A549 (cell line): ENCODE results near the gene CD164L2. TPM values are rescaled to one million over a fixed set of nuclear protein-coding genes. Genes with fewer than 3 reads are reported as not detected.

Source experiments
- ATAC-seq, 2 experiments: fragments of 200-7000 bp in 1 of 2; fragments of >200 bp in 1 of 2; cut with Nextera tagmentation in 1 of 2; cut with Tn5 transposase in 1 of 2; 3 replicates each; pipeline versions ENCODE4 v1.8.0 to v1.9.1; 2018 to 2020; ENCODE audit warnings: mild to moderate bottlenecking in 1 of 2, moderate library complexity in 1 of 2
- CTCF ChIA-PET: fragments of 300-600 bp; sonication (Branson Sonifier 250); formaldehyde crosslinking; extraction: SDS; loops from one replicate; lab custom pipeline; 2021; ENCODE audit warnings: antibody characterized with exemption, inconsistent platforms; lab: Yijun Ruan, JAX
- POLR2A ChIA-PET: fragments of 350-600 bp; formaldehyde crosslinking; extraction: SDS; loops from one replicate; lab custom pipeline; 2021; ENCODE audit warnings: antibody characterized with exemption, inconsistent platforms; lab: Yijun Ruan, JAX
- DNase-seq, 2 experiments: peaks; one replicate each; pipeline versions ENCODE4 v3.0.0 to v3.0.0-alpha.2; 2011 to 2016; ENCODE audit warnings: low read depth in 1 of 2, low spot score in 1 of 2
- FAIRE-seq: peaks from 2 replicates; lab custom pipeline; 2011; peaks lifted over from hg19 to GRCh38; lab: Jason Lieb, UNC
- H3K27ac ChIP-seq, 2 experiments: fragments of >200 bp; sonication (Bioruptor Twin); formaldehyde crosslinking; 3 replicates each; pipeline ENCODE4 v1.5.1; 2016 to 2017
- H3K4me1 ChIP-seq: fragments of >200 bp; sonication (Bioruptor Twin); formaldehyde crosslinking; 3 replicates; pipeline ENCODE4 v1.6.1; 2016
- H3K4me2 ChIP-seq: fragments of >200 bp; sonication (Bioruptor Twin); formaldehyde crosslinking; 3 replicates; pipeline ENCODE4 v1.6.1; 2016
- H3K4me3 ChIP-seq: fragments of >200 bp; sonication (Bioruptor Twin); formaldehyde crosslinking; 3 replicates; pipeline ENCODE4 v1.5.1; 2016
- H3K9me3 ChIP-seq: fragments of >200 bp; sonication (Bioruptor Twin); formaldehyde crosslinking; 3 replicates; pipeline ENCODE4 v1.6.1; 2016
- CEBPB ChIP-seq, 2 experiments: fragments of >200 bp in 1 of 2; sonication (Bioruptor Twin) in 1 of 2; formaldehyde crosslinking in 1 of 2; IDR thresholded peaks; 2 replicates each; pipeline ENCODE4 v1.6.1; 2012 to 2016
- CHD4 ChIP-seq: fragments of 200-600 bp; sonication (generic); IDR thresholded peaks from 2 replicates; pipeline ENCODE4 v1.6.1; 2016; ENCODE audit warnings: antibody characterized with exemption, mild to moderate bottlenecking, borderline replicate concordance
- ESRRA ChIP-seq: fragments of 150-350 bp; IDR thresholded peaks from 2 replicates; pipeline ENCODE4 v1.6.1; 2014; ENCODE audit warnings: mild to moderate bottlenecking, low read length, borderline replicate concordance
- FOXS1 ChIP-seq: fragments of 250-450 bp; sonication (Bioruptor Pico); IDR thresholded peaks from 2 replicates; pipeline ENCODE4 v1.5.0; 2020; ENCODE audit warnings: mild to moderate bottlenecking, moderate library complexity
- HDAC2 ChIP-seq: fragments of 200-600 bp; sonication (generic); IDR thresholded peaks from 2 replicates; pipeline ENCODE4 v1.6.1; 2016
- HEYL ChIP-seq: fragments of 250-450 bp; sonication (Bioruptor Pico); IDR thresholded peaks from 2 replicates; pipeline ENCODE4 v1.8.0; 2021; ENCODE audit warnings: mild to moderate bottlenecking, moderate library complexity
- HOXB13 ChIP-seq: fragments of 250-450 bp; sonication (Bioruptor Pico); IDR thresholded peaks from 2 replicates; pipeline ENCODE4 v1.5.0; 2020; ENCODE audit warnings: low read depth, mild to moderate bottlenecking, moderate library complexity
- POLR2A ChIP-seq: IDR thresholded peaks from 2 replicates; pipeline ENCODE4 v1.6.1; 2012; ENCODE audit warnings: mild to moderate bottlenecking, low read length
- RAD21 ChIP-seq, 2 experiments: fragments of >200 bp in 1 of 2; sonication (Bioruptor Twin) in 1 of 2; formaldehyde crosslinking in 1 of 2; IDR thresholded peaks in 1 of 2; conservative IDR thresholded peaks in 1 of 2; 2 replicates in 1 of 2; 3 replicates in 1 of 2; pipeline ENCODE4 v1.6.1; 2012 to 2018; ENCODE audit warnings: inconsistent platforms in 1 of 2
- SMC3 ChIP-seq: fragments of >200 bp; sonication (Bioruptor Twin); formaldehyde crosslinking; IDR thresholded peaks from 3 replicates; pipeline ENCODE4 v1.6.1; 2018; ENCODE audit warnings: inconsistent platforms
- ZC3H11A ChIP-seq: fragments of 450-650 bp; IDR thresholded peaks from 2 replicates; pipeline ENCODE4 v1.6.1; 2014; ENCODE audit warnings: antibody characterized with exemption, mild to moderate bottlenecking
- ZFP36 ChIP-seq: fragments of 450-650 bp; IDR thresholded peaks from 2 replicates; pipeline ENCODE4 v1.6.1; 2014; ENCODE audit warnings: borderline replicate concordance; ENCODE audit not compliant: partially characterized antibody
- WGBS: methylation state at CpG from one replicate; pipeline ENCODE4 v1.1.6; 2017; ENCODE audit errors: missing lambda C conversion rate; 5-methylcytosine and 5-hydroxymethylcytosine counted together
- polyA plus RNA-seq, 4 experiments: library from polyadenylated mRNA; depleted of rRNA in 3 of 4; stranded (reverse); fragments of >200 nt; fragmentation: RNase III in 1 of 4; extraction: RNeasy Plus Mini Kit Qiagen cat#74134 plus additional on column Dnase treatment in 1 of 4; gene quantifications; 2 replicates in 3 of 4; 3 replicates in 1 of 4; pipeline ENCODE4 v1.2.3, GENCODE V29; 2011 to 2017
- TF ChIP-seq, protein P1 (sequence below): fragments of 150-350 bp; IDR thresholded peaks from 2 replicates; pipeline ENCODE4 v1.6.1; 2014; ENCODE audit warnings: low read depth, mild to moderate bottlenecking, low read length
- TF ChIP-seq, protein P2 (sequence below): IDR thresholded peaks from 2 replicates; pipeline ENCODE4 v1.6.1; 2012
- TF ChIP-seq, protein P3 (sequence below): fragments of 250-450 bp; sonication (Bioruptor Pico); IDR thresholded peaks from 2 replicates; pipeline ENCODE4 v1.5.0; 2021; ENCODE audit warnings: mild to moderate bottlenecking, moderate library complexity, borderline replicate concordance
- TF ChIP-seq, protein P4 (sequence below): IDR thresholded peaks from 2 replicates; pipeline ENCODE4 v1.6.1; 2012
- TF ChIP-seq, protein P5 (sequence below): fragments of 450-650 bp; IDR thresholded peaks from 2 replicates; pipeline ENCODE4 v1.6.1; 2014; ENCODE audit warnings: antibody characterized with exemption
- TF ChIP-seq, protein P6 (sequence below): fragments of >200 bp; sonication (Bioruptor Twin); formaldehyde crosslinking; IDR thresholded peaks from 3 replicates; pipeline ENCODE4 v1.5.1; 2016

The CD164L2 gene
- polyA plus RNA-seq, 2 of the 4 experiments (the other 2 are of a cell fraction), result not detected

DNA sequence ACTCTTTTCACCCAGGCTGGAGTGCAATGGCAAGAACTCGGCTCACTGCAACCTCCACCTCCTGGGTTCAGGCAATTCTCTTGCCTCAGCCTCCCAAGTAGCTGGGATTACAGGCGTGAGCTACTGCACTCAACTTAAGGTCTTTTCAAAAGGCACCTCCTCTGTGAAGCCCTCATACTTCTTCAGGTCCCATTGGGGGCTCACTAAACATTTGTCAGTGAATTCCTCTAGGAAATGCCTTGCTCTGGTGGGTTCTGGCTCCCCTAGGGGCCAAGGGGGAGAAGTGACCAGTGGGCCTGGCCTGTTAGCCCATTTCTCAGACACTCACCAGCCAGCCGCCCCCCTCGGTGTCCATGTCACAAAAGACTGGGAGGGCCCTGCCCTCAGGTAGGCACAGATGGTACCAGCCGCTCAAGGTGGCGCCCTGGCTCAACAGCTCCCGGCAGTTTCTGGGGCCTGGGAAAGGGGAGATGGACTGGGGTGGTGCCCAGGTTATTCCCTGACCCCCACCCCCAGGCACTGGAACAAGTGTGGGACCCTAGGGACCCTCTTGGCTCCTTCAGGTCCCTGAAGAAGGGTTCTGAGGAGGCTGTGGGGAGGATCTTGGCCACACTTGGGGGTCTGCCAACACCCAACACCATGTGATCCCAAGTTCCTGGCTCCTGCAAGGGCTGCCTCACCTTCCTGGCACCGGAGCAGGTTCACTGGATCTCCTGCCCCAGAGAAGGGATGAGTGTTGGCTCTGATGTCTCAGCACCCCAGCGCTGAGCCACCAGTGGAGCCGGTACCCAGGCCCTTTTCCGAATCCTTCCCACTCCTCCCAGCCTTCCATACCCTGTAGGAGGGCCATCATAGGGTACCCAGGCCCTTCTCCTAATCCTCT, 10.1 kb downstream of the CD164L2 start:
- ChIA-PET POLR2A (no interaction called here), CTCF (interaction anchor here (0.9 to 10.3 kb wide), 6 partner anchors 8 to 76 kb away, joined by 3 to 130 read pairs (median 6); no protein-coding TSS in a partner anchor)
- FAIRE-seq (no peak), DNase-seq (no peak), ATAC-seq (peak; percentile 71 to 79; a peak in 4 of 6 replicates)
- H3K4me2 ChIP-seq, result no peak overlapping the region
- no peaks in the 10 kb centered on the region for H3K9me3 ChIP-seq
- H3K27ac ChIP-seq, result no peak overlapping the region
- H3K4me3 ChIP-seq, result no peak overlapping the region
- no peaks in the 10 kb centered on the region; the same call in 2 of the 3 replicates for H3K4me1 ChIP-seq
- WGBS, result 81% methylated on average over 5 of the region's 11 CpGs
- no peak for TF ChIP-seq ESRRA
- TF ChIP-seq ZFP36, result peak; percentile 14

DNA sequence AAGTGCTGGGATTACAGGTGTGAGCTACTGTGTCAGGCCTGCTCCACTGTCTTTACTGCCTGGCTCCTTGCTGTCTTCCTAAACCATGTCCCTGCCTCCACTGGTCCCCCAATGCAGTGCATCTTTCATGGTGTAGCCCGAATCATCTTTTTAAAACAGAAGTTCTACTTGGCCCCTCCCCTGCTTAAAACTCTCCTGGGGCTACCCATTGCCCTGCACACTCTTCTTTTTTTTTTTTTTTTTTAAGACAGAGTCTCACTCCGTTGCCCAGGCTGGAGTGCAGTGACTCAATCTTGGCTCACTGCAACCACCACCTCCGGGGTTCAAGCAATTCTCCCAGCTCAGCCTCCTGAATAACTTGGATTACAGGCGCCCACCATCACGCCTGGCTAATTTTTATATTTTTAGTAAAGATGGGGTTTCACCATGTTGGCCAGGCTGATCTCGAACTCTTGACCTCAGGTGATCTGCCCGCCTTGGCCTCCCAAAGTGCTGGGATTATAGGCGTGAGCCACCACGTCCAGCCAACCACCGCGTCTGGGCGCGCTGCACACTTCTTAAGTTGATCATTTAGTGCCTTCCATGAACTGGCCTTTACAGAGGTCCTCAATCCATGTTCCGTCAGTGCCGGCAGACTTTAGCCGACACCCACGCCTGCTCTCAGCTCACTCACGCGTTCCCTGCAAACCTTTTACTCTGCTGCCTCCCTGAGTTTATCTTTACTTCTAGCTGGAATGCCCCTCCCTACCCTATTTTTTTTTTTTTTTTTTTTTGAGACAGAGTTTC, 10.9 kb downstream of the CD164L2 start:
- Histone ChIP-seq H3K4me2 (no peak overlapping the region), H3K4me1 (peaks cover 4% of the 10 kb centered on the region), H3K4me3 (no peak overlapping the region), H3K27ac (no peak overlapping the region), H3K9me3 (no peaks in the 10 kb centered on the region)
- ChIA-PET POLR2A (no interaction called here), CTCF (interaction anchor here (0.8 to 10.3 kb wide), 8 partner anchors 9 to 76 kb away, joined by 3 to 130 read pairs (median 4); no protein-coding TSS in a partner anchor)
- 89% methylated on average over 19 of the region's 19 CpGs for WGBS
- no peak for TF ChIP-seq SMC3
- TF ChIP-seq HOXB13, result no peak
- no peak for TF ChIP-seq HEYL (CRISPR knock-in tag)
- TF ChIP-seq RAD21 (conservative IDR thresholded peaks at IDR 0.05 in 1 of 2, IDR thresholded peaks at IDR 0.05 in 1 of 2), result no peak
- TF ChIP-seq HDAC2, result no peak
- TF ChIP-seq FOXS1, result no peak
- TF ChIP-seq, protein P1, sequence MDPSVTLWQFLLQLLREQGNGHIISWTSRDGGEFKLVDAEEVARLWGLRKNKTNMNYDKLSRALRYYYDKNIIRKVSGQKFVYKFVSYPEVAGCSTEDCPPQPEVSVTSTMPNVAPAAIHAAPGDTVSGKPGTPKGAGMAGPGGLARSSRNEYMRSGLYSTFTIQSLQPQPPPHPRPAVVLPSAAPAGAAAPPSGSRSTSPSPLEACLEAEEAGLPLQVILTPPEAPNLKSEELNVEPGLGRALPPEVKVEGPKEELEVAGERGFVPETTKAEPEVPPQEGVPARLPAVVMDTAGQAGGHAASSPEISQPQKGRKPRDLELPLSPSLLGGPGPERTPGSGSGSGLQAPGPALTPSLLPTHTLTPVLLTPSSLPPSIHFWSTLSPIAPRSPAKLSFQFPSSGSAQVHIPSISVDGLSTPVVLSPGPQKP, result no peak
- TF ChIP-seq, protein P2, sequence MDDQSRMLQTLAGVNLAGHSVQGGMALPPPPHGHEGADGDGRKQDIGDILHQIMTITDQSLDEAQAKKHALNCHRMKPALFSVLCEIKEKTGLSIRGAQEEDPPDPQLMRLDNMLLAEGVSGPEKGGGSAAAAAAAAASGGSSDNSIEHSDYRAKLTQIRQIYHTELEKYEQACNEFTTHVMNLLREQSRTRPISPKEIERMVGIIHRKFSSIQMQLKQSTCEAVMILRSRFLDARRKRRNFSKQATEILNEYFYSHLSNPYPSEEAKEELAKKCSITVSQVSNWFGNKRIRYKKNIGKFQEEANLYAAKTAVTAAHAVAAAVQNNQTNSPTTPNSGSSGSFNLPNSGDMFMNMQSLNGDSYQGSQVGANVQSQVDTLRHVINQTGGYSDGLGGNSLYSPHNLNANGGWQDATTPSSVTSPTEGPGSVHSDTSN, result no peak
- TF ChIP-seq POLR2A, result no peak
- TF ChIP-seq CHD4, result no peak
- no peak for TF ChIP-seq ZC3H11A
- TF ChIP-seq, protein P3, sequence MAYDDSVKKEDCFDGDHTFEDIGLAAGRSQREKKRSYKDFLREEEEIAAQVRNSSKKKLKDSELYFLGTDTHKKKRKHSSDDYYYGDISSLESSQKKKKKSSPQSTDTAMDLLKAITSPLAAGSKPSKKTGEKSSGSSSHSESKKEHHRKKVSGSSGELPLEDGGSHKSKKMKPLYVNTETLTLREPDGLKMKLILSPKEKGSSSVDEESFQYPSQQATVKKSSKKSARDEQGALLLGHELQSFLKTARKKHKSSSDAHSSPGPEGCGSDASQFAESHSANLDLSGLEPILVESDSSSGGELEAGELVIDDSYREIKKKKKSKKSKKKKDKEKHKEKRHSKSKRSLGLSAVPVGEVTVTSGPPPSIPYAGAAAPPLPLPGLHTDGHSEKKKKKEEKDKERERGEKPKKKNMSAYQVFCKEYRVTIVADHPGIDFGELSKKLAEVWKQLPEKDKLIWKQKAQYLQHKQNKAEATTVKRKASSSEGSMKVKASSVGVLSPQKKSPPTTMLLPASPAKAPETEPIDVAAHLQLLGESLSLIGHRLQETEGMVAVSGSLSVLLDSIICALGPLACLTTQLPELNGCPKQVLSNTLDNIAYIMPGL (CRISPR knock-in tag), result no peak
- TF ChIP-seq, protein P4, sequence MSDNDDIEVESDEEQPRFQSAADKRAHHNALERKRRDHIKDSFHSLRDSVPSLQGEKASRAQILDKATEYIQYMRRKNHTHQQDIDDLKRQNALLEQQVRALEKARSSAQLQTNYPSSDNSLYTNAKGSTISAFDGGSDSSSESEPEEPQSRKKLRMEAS, result no peak
- TF ChIP-seq, protein P5, sequence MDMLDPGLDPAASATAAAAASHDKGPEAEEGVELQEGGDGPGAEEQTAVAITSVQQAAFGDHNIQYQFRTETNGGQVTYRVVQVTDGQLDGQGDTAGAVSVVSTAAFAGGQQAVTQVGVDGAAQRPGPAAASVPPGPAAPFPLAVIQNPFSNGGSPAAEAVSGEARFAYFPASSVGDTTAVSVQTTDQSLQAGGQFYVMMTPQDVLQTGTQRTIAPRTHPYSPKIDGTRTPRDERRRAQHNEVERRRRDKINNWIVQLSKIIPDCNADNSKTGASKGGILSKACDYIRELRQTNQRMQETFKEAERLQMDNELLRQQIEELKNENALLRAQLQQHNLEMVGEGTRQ, result no peak
- TF ChIP-seq CEBPB (IDR thresholded peaks at IDR 0.05), result no peak
- TF ChIP-seq, protein P6, sequence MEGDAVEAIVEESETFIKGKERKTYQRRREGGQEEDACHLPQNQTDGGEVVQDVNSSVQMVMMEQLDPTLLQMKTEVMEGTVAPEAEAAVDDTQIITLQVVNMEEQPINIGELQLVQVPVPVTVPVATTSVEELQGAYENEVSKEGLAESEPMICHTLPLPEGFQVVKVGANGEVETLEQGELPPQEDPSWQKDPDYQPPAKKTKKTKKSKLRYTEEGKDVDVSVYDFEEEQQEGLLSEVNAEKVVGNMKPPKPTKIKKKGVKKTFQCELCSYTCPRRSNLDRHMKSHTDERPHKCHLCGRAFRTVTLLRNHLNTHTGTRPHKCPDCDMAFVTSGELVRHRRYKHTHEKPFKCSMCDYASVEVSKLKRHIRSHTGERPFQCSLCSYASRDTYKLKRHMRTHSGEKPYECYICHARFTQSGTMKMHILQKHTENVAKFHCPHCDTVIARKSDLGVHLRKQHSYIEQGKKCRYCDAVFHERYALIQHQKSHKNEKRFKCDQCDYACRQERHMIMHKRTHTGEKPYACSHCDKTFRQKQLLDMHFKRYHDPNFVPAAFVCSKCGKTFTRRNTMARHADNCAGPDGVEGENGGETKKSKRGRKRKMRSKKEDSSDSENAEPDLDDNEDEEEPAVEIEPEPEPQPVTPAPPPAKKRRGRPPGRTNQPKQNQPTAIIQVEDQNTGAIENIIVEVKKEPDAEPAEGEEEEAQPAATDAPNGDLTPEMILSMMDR, result no peak
- FAIRE-seq (no peak), ATAC-seq (no peak), DNase-seq (no peak)
